ENCODE measurements around the gene NADSYN1. TPM values are rescaled to one million over a fixed set of nuclear protein-coding genes. Genes with fewer than 3 reads are reported as not detected.
"Not testable (repeated sequence)": the region's sequence is repeated elsewhere in the genome, so short reads cannot be mapped to it uniquely, and the experiment has no call there.

Gene NADSYN1
- total and polyA plus RNA-seq, 5 donors from 2014 or later = 35.1 to 151 (median 42.4) TPM

DNA sequence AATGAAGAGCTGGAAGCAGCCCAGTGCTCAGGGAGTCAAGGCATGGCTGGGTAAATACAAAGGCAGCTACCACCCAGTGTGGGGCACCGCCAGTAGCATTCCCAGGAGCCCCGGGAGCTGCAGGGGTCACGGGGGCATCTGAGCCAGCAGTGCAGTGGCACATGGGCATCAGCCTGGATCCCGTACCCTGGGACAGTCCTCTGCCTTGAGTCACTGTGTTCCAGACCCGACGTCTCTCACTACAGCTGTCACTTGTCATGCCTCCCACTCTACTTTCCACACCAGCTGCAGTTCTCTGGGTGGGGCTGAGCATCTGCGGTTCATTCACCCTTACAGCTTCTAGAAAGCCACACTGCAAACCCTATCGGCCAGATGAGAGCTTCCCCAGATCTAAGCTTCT is 34.4 kb upstream of the NADSYN1 start:
- DNase-seq = no peak
- Mint-ChIP-seq H3K27me3 (peaks cover 4% of the 10 kb centered on the region), H3K4me1 (peaks cover 0 to 2% (median 0%) of the 10 kb centered on the region in 4 donors), H3K27ac (no peak overlapping the region), H3K4me3 (no peak overlapping the region), H3K36me3 (no peaks in the 10 kb centered on the region), H3K9me3 (no peaks in the 10 kb centered on the region)
- H3K4me3 ChIP-seq (ENCODE audit: low read depth, low read length) = no peak overlapping the region
- H3K27ac ChIP-seq (ENCODE audit: insufficient read depth, low read length, poor library complexity, severe bottlenecking) = no peak overlapping the region
- no peak for ATAC-seq (ENCODE audit: low read depth in 2 of 2)
- H3K9me3 ChIP-seq (ENCODE audit: control insufficient read depth in 2 of 2, low read length in 2 of 2) = no peaks in the 10 kb centered on the region
- no peaks in the 10 kb centered on the region for H3K36me3 ChIP-seq (ENCODE audit: control insufficient read depth, insufficient read depth, low read length)
- peaks cover 4% of the 10 kb centered on the region for H3K27me3 ChIP-seq (ENCODE audit: control insufficient read depth, insufficient read depth, low read length)
- H3K4me1 ChIP-seq (ENCODE audit: control insufficient read depth, insufficient read depth, low read length, poor library complexity, severe bottlenecking) = no peaks in the 10 kb centered on the region

DNA sequence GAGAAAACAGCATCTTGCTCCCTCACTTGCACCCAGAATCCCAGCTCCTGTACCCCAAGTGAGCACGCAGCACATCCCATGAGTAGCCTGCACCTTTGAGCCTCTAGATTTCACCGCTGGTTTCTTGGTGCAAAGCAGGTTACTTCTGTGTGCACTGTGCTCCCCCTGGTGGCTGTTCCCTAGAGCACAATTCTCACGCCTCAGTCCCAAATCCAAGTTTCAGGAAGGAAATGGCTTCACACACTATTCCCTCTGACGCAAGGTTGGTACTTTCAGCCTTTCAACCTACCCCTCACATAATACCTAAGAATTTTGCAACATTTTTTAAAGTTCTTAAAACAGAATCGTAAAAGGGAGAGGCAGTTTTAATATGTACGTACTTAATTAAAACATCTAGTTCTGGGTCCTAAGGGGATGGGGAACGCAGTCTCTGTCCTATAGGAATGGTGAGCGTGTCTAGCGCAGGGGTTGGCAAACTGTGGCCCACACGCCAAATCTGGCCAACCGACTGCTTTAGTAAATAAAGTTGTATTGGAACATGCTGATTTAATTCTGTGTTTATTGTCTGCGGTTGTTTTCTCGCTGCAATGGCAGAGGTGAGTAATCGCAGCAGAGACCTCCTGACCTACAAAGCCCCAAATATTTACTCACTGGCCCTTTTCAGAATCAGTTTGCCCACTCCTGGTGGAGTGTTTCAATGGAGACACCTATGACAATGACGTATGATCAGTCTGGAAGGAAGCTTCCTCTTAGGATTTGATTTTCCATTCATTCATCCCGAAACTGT is 32.4 kb upstream of the NADSYN1 start:
- no peak overlapping the region for H3K4me3 Mint-ChIP-seq
- peaks cover 4% of the 10 kb centered on the region for H3K27me3 ChIP-seq (ENCODE audit: control insufficient read depth, insufficient read depth, low read length)
- H3K36me3 Mint-ChIP-seq = no peaks in the 10 kb centered on the region
- no peaks in the 10 kb centered on the region for H3K9me3 ChIP-seq (ENCODE audit: control insufficient read depth in 2 of 2, low read length in 2 of 2)
- H3K4me1 Mint-ChIP-seq = peaks cover 0 to 2% (median 0%) of the 10 kb centered on the region in 4 donors
- peaks cover 4% of the 10 kb centered on the region for H3K27me3 Mint-ChIP-seq
- H3K27ac ChIP-seq (ENCODE audit: insufficient read depth, low read length, poor library complexity, severe bottlenecking) = no peak overlapping the region
- H3K4me3 ChIP-seq (ENCODE audit: low read depth, low read length) = no peak overlapping the region
- H3K4me1 ChIP-seq (ENCODE audit: control insufficient read depth, insufficient read depth, low read length, poor library complexity, severe bottlenecking) = no peaks in the 10 kb centered on the region
- H3K9me3 Mint-ChIP-seq = no peaks in the 10 kb centered on the region
- no peak overlapping the region for H3K27ac Mint-ChIP-seq
- ATAC-seq (ENCODE audit: low read depth in 2 of 2) (no peak), DNase-seq (peak in 1 of 3 donors; percentile 35)
- H3K36me3 ChIP-seq (ENCODE audit: control insufficient read depth, insufficient read depth, low read length) = no peaks in the 10 kb centered on the region

DNA sequence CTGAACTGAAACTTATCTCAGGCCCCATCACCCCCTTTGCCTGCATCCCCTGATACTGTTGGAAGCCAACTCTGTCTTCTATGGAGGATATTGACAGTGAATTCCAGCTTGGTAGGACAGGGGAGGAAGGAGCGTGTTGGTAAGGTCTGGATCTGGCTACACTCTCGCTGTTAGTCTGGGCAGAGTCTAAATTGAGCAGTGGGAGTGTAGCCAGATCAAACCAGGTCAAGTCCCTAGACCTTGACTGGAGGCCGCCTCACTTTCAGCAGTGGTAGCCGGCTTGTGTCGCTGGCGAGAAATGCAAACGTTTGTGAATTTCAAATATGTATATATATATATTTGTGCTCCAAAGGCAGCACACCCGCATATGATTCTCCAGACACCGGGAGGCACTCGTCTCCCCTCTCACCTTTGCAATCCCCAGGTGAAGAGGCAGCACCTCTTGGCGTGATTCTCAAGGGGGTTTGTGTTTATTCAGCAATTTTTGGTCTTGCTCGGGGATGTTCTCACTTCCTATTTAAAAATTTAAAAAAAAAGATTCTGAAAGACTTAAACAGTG is 31.5 kb upstream of the NADSYN1 start:
- H3K36me3 ChIP-seq (ENCODE audit: control insufficient read depth, insufficient read depth, low read length) = no peaks in the 10 kb centered on the region
- no peaks in the 10 kb centered on the region for H3K9me3 Mint-ChIP-seq
- no peaks in the 10 kb centered on the region for H3K9me3 ChIP-seq (ENCODE audit: control insufficient read depth in 2 of 2, low read length in 2 of 2)
- H3K27ac ChIP-seq (ENCODE audit: insufficient read depth, low read length, poor library complexity, severe bottlenecking) = no peak overlapping the region
- no peak overlapping the region for H3K4me3 ChIP-seq (ENCODE audit: low read depth, low read length)
- peaks cover 4% of the 10 kb centered on the region for H3K27me3 ChIP-seq (ENCODE audit: control insufficient read depth, insufficient read depth, low read length)
- no peaks in the 10 kb centered on the region for H3K4me1 ChIP-seq (ENCODE audit: control insufficient read depth, insufficient read depth, low read length, poor library complexity, severe bottlenecking)
- peaks cover 0 to 2% (median 0%) of the 10 kb centered on the region in 4 donors for H3K4me1 Mint-ChIP-seq
- no peak overlapping the region for H3K4me3 Mint-ChIP-seq
- ATAC-seq (ENCODE audit: low read depth in 2 of 2) (no peak), DNase-seq (no peak)
- peaks cover 4% of the 10 kb centered on the region for H3K27me3 Mint-ChIP-seq
- no peak overlapping the region for H3K27ac Mint-ChIP-seq
- H3K36me3 Mint-ChIP-seq = no peaks in the 10 kb centered on the region

DNA sequence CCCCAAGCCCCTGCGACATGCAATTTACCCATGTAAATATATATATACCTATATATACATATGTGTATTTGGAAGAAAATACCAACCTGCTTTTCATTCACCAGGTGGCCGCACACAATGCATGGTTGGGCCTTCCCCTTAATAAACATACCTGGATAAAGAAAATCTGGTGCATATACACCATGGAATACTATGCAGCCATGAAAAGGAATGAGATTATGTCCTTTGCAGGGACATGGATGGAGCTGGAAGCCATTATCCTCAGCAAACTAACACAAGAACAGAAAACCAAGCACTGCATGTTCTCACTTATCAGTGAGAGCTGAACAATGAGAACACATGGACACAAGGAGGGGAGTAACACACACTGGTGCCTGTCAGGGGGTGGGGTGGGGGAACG is 30.7 kb upstream of the NADSYN1 start:
- not testable (repeated sequence) for ATAC-seq (ENCODE audit: low read depth in 2 of 2); H3K27ac ChIP-seq (ENCODE audit: insufficient read depth, low read length, poor library complexity, severe bottlenecking); H3K27me3 ChIP-seq (ENCODE audit: control insufficient read depth, insufficient read depth, low read length); H3K36me3 Mint-ChIP-seq; H3K4me1 Mint-ChIP-seq; H3K36me3 ChIP-seq (ENCODE audit: control insufficient read depth, insufficient read depth, low read length); H3K4me3 ChIP-seq (ENCODE audit: low read depth, low read length); H3K9me3 ChIP-seq (ENCODE audit: control insufficient read depth in 2 of 2, low read length in 2 of 2); H3K9me3 Mint-ChIP-seq; H3K4me1 ChIP-seq (ENCODE audit: control insufficient read depth, insufficient read depth, low read length, poor library complexity, severe bottlenecking); H3K4me3 Mint-ChIP-seq; DNase-seq; H3K27me3 Mint-ChIP-seq
- peak overlapping the region in 1 of 3 donors; percentile 20 for H3K27ac Mint-ChIP-seq

DNA sequence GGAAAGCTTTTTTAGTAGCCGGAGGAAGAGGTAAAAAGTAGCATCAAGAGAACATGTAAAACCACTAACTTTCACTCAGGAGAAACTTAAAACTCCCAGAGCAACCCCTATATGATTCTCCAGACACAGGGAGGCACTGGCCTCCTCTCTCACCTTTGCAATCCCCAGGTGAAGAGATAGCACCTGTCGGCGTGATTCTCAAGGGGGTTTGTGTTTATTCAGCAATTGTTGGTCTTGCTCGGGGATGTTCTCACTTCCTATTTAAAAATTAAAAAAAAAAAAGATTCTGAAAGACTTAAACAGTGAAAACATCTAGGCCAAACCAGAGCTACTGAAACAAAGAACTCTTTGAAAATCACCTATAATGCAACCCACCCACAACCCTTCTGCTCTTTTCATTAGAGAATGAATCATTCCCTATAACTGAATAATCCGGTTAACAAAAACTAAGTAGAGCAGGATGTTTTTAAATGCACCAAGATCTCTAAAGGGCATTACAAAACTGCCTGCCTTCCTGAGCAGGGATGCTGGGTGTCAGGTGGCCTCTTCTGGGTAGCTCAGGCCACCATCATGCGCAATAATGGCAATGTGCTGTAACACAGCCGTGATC is 29.7 kb upstream of the NADSYN1 start:
- Histone ChIP-seq H3K36me3 (ENCODE audit: control insufficient read depth, insufficient read depth, low read length) (no peaks in the 10 kb centered on the region), H3K9me3 (ENCODE audit: control insufficient read depth in 2 of 2, low read length in 2 of 2) (no peaks in the 10 kb centered on the region), H3K27ac (ENCODE audit: insufficient read depth, low read length, poor library complexity, severe bottlenecking) (no peak overlapping the region), H3K27me3 (ENCODE audit: control insufficient read depth, insufficient read depth, low read length) (peaks cover 4% of the 10 kb centered on the region), H3K4me3 (ENCODE audit: low read depth, low read length) (no peak overlapping the region), H3K4me1 (ENCODE audit: control insufficient read depth, insufficient read depth, low read length, poor library complexity, severe bottlenecking) (no peaks in the 10 kb centered on the region)
- Mint-ChIP-seq H3K4me1 (peaks cover 0 to 2% (median 0%) of the 10 kb centered on the region in 4 donors), H3K9me3 (no peaks in the 10 kb centered on the region), H3K4me3 (no peak overlapping the region), H3K36me3 (no peaks in the 10 kb centered on the region), H3K27ac (no peak overlapping the region), H3K27me3 (no peaks in the 10 kb centered on the region)
- DNase-seq (no peak), ATAC-seq (ENCODE audit: low read depth in 2 of 2) (no peak)

DNA sequence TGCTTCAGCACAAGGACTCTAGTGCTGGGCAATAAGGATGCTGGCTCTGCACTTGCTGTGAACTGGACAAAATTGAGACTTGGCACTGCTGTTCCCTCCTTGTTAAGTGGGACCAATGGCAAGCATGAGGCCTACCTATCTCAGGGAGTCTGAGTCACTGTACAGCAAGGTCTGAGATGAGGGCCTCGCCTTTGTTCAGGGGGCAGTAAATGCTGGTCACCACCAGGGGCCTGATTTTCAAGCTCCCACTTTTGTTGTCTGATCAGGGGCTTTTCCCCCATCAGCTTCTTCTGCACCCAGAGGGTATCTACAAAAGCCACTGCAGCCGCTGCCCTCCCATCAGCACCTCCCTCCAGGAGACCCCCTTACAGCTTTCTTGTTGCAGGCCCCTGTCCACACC is 27.6 kb upstream of the NADSYN1 start:
- no peaks in the 10 kb centered on the region for H3K27me3 Mint-ChIP-seq
- H3K27ac ChIP-seq (ENCODE audit: insufficient read depth, low read length, poor library complexity, severe bottlenecking) = no peak overlapping the region
- no peak overlapping the region for H3K4me3 ChIP-seq (ENCODE audit: low read depth, low read length)
- no peaks in the 10 kb centered on the region for H3K36me3 Mint-ChIP-seq
- DNase-seq = no peak
- no peak overlapping the region for H3K4me3 Mint-ChIP-seq
- H3K27ac Mint-ChIP-seq = no peak overlapping the region
- H3K36me3 ChIP-seq (ENCODE audit: control insufficient read depth, insufficient read depth, low read length) = no peaks in the 10 kb centered on the region
- peaks cover 0 to 4% (median 1%) of the 10 kb centered on the region in 4 donors for H3K4me1 Mint-ChIP-seq
- H3K27me3 ChIP-seq (ENCODE audit: control insufficient read depth, insufficient read depth, low read length) = peaks cover 4% of the 10 kb centered on the region
- H3K9me3 ChIP-seq (ENCODE audit: control insufficient read depth in 2 of 2, low read length in 2 of 2) = no peaks in the 10 kb centered on the region
- no peaks in the 10 kb centered on the region for H3K4me1 ChIP-seq (ENCODE audit: control insufficient read depth, insufficient read depth, low read length, poor library complexity, severe bottlenecking)
- no peak for ATAC-seq (ENCODE audit: low read depth in 2 of 2)
- peaks cover 0 to 2% (median 0%) of the 10 kb centered on the region in 7 donors for H3K9me3 Mint-ChIP-seq

DNA sequence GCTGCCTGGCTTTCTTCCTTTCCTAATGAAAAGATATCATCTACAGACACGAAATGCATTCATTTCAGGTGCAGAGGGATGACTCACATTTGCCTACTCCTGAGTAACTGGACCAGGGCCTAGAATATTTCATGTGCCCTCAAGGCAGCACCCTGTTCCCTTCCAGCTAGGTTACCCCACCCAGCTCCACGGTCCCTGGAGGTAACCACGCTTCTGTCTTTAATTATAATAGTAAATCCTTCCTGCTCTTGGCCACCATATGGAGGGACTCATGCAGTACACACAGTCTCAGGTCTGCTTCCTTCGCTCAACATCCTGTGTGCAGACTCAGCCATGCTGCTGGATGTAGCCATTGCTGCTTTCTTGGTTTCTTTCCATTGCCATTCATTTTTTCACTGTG is 27.1 kb upstream of the NADSYN1 start:
- Mint-ChIP-seq H3K9me3 (peaks cover 0 to 2% (median 0%) of the 10 kb centered on the region in 7 donors), H3K4me3 (no peak overlapping the region), H3K27ac (no peak overlapping the region), H3K36me3 (no peaks in the 10 kb centered on the region), H3K4me1 (peaks cover 0 to 4% (median 1%) of the 10 kb centered on the region in 4 donors), H3K27me3 (no peaks in the 10 kb centered on the region)
- Histone ChIP-seq H3K27ac (ENCODE audit: insufficient read depth, low read length, poor library complexity, severe bottlenecking) (no peak overlapping the region), H3K9me3 (ENCODE audit: control insufficient read depth in 2 of 2, low read length in 2 of 2) (no peaks in the 10 kb centered on the region), H3K4me3 (ENCODE audit: low read depth, low read length) (no peak overlapping the region), H3K4me1 (ENCODE audit: control insufficient read depth, insufficient read depth, low read length, poor library complexity, severe bottlenecking) (no peaks in the 10 kb centered on the region), H3K36me3 (ENCODE audit: control insufficient read depth, insufficient read depth, low read length) (no peaks in the 10 kb centered on the region), H3K27me3 (ENCODE audit: control insufficient read depth, insufficient read depth, low read length) (peaks cover 4% of the 10 kb centered on the region)
- no peak for ATAC-seq (ENCODE audit: low read depth in 2 of 2)
- peak in 1 of 3 donors; percentile 5 for DNase-seq
